RWPE2 (cell line): ENCODE data around the gene ZP4.
"Not testable (repeated sequence)": the region's sequence is repeated elsewhere in the genome, so short reads cannot be mapped to it uniquely, and the experiment has no call there.

ENCODE experiments used
- ATAC-seq: fragments of 200-7000 bp; cut with Tn5 transposase; 3 replicates; pipeline ENCODE4 v1.9.1; 2021; ENCODE audit warnings: low read depth
- DNase-seq: peaks from one replicate; pipeline ENCODE4 v3.0.0-alpha.2; 2020; ENCODE audit warnings: low spot score
- H3K27ac ChIP-seq: fragments of 450-650 bp; 2 replicates; pipeline ENCODE4 v1.5.1; 2017; ENCODE audit warnings: mild to moderate bottlenecking; ENCODE audit not compliant: poor library complexity, severe bottlenecking
- H3K27me3 ChIP-seq: fragments of 250-450 bp; sonication (Bioruptor Pico); 2 replicates; pipeline ENCODE4 v1.5.1; 2021; ENCODE audit warnings: mild to moderate bottlenecking, moderate library complexity; ENCODE audit not compliant: insufficient read depth, poor library complexity, severe bottlenecking
- H3K36me3 ChIP-seq: fragments of 250-450 bp; sonication (Bioruptor Pico); 2 replicates; pipeline ENCODE4 v1.5.1; 2020; ENCODE audit warnings: low read depth, mild to moderate bottlenecking, moderate library complexity
- H3K4me1 ChIP-seq: fragments of 250-450 bp; sonication (Bioruptor Pico); 2 replicates; pipeline ENCODE4 v1.5.1; 2021; ENCODE audit warnings: mild to moderate bottlenecking, moderate library complexity; ENCODE audit not compliant: insufficient read depth, poor library complexity, severe bottlenecking
- H3K4me3 ChIP-seq: fragments of 250-450 bp; sonication (Bioruptor Pico); 2 replicates; pipeline ENCODE4 v1.5.1; 2021; ENCODE audit warnings: mild to moderate bottlenecking, moderate library complexity; ENCODE audit not compliant: severe bottlenecking
- H3K9me3 ChIP-seq: fragments of 250-450 bp; sonication (Bioruptor Pico); 2 replicates; pipeline ENCODE4 v1.5.1; 2021; ENCODE audit warnings: mild to moderate bottlenecking, moderate library complexity; ENCODE audit not compliant: severe bottlenecking
- CTCF ChIP-seq: fragments of 450-650 bp; IDR thresholded peaks from one replicate; pipeline ENCODE4 v1.5.1; 2017; ENCODE audit warnings: mild to moderate bottlenecking, moderate library complexity; ENCODE audit not compliant: poor library complexity, severe bottlenecking

ZP4 gene

GRCh38 chr1:237851210-237851845 is 39.4 kb downstream of the ZP4 start:
- H3K27me3 ChIP-seq = no peaks in the 10 kb centered on the region
- peak; percentile 60 for TF ChIP-seq CTCF
- no peaks in the 10 kb centered on the region for H3K4me1 ChIP-seq
- H3K27ac ChIP-seq = no peak overlapping the region
- H3K4me3 ChIP-seq = no peak overlapping the region
- ATAC-seq (peak; percentile 56; the same call in 2 of the 3 replicates), DNase-seq (no peak)
- no peaks in the 10 kb centered on the region for H3K36me3 ChIP-seq
- no peaks in the 10 kb centered on the region for H3K9me3 ChIP-seq

DNA sequence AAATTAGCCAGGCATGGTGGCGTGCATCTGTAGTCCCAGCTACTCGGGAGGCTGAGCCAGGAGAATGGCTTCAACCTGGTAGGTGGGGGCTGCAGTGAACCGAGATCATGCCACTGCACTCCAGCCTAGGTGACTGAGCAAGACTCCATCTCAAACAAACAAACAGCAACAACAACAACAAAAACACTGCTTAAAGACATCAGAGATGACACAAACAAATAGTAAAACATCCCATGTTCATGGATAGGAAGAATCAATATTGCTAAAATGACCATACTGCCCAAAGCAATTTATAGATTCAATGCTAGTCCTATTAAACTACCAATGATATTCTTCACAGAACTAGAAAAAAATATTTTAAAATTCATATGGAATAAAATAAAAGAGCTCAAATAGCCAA is 47.2 kb downstream of the ZP4 start:
- H3K27ac ChIP-seq, H3K27me3 ChIP-seq, H3K4me3 ChIP-seq, ATAC-seq, DNase-seq, H3K9me3 ChIP-seq, H3K36me3 ChIP-seq, H3K4me1 ChIP-seq: not testable (repeated sequence)

DNA sequence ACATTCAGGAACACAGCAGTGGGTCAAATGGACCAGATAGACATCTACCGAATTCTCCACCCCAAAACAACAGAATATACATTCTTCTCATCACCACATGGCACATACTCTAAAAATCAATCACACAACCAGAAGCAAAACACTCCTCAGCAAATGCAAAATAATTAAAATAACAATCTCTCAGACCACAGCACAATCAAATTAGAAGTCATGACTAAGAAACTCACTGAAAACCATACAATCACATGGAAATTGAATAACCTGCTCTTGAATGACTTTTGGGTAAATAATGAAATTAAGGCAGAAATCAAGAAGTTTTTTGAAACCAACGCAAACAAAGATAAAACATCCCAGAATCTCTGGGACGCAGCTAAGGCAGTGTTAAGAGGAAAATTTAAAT is 49.2 kb downstream of the ZP4 start:
- no peak for TF ChIP-seq CTCF
- H3K4me3 ChIP-seq = no peak overlapping the region
- H3K27ac ChIP-seq = no peak overlapping the region
- H3K36me3 ChIP-seq = no peaks in the 10 kb centered on the region
- ATAC-seq (no peak), DNase-seq (no peak)
- H3K4me1 ChIP-seq = no peaks in the 10 kb centered on the region
- H3K27me3 ChIP-seq = no peaks in the 10 kb centered on the region
- no peaks in the 10 kb centered on the region for H3K9me3 ChIP-seq

- Histone ChIP-seq H3K27me3 (no peaks in the 10 kb centered on the region), H3K27ac (no peak overlapping the region), H3K4me1 (no peaks in the 10 kb centered on the region), H3K9me3 (no peaks in the 10 kb centered on the region), H3K4me3 (no peak overlapping the region), H3K36me3 (no peaks in the 10 kb centered on the region)
- no peak for DNase-seq
- TF ChIP-seq CTCF = no peak
- no peak for ATAC-seq
Measured at GRCh38 chr1:237838904-237839534, 51.7 kb downstream of the ZP4 start.

DNA sequence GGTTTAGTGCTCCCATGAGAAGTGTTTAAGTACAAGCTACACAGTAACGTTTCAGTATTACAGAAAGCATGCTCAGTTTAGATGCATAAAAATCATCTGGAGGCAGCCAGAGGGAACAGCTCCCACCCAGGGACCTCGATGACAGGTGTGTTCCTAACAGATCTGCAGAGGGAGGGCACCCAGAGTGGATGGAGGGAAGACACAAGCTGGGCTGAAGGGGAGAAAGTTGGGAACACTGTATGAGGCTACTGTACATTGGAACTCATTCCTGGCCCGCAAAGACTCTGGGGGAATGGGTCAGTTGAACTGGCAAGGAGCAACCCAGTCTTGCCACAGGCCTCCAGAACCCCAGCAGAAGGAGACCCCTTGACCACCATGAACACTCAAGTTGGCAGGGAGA is 52.4 kb downstream of the ZP4 start:
- ATAC-seq = no peak
- H3K4me1 ChIP-seq = no peaks in the 10 kb centered on the region
- H3K27ac ChIP-seq = no peak overlapping the region
- no peaks in the 10 kb centered on the region for H3K36me3 ChIP-seq
- DNase-seq = no peak
- no peak for TF ChIP-seq CTCF
- H3K4me3 ChIP-seq = no peak overlapping the region
- H3K9me3 ChIP-seq = no peaks in the 10 kb centered on the region
- H3K27me3 ChIP-seq = no peaks in the 10 kb centered on the region
